Muscle of leg (tissue), 11 donors: ENCODE measurements around the gene KCND2. TPM values are rescaled to one million over a fixed set of nuclear protein-coding genes. Genes with fewer than 3 reads are reported as not detected.
A peak's percentile ranks its signal among the peaks of the same experiment; 100 is the strongest.
"Not testable (repeated sequence)": the region's sequence is repeated elsewhere in the genome, so short reads cannot be mapped to it uniquely, and the experiment has no call there.

Experiments used
- DNase-seq: peaks from one replicate; pipeline ENCODE4 v3.0.0; 2013
- H3K27ac ChIP-seq: one replicate; pipeline ENCODE4 v1.5.1; 2013; ENCODE audit warnings: mild to moderate bottlenecking, low read length, control low read depth
- H3K27me3 ChIP-seq: one replicate; pipeline ENCODE4 v1.6.1; 2013; ENCODE audit warnings: low read length; ENCODE audit not compliant: control insufficient read depth, insufficient read depth
- H3K36me3 ChIP-seq: one replicate; pipeline ENCODE4 v1.6.1; 2013; ENCODE audit warnings: low read length; ENCODE audit not compliant: control insufficient read depth, insufficient read depth
- H3K4me1 ChIP-seq: one replicate; pipeline ENCODE4 v1.6.1; 2013; ENCODE audit warnings: low read length; ENCODE audit not compliant: control insufficient read depth, insufficient read depth
- H3K4me3 ChIP-seq: one replicate; pipeline ENCODE4 v1.5.1; 2013; ENCODE audit warnings: low read length, control low read depth
- H3K9me3 ChIP-seq: replicated peaks from 2 replicates; pipeline ENCODE4 v1.6.1; 2013; ENCODE audit warnings: low read depth, low read length; ENCODE audit not compliant: control insufficient read depth
- WGBS: methylation state at CpG from one replicate; pipeline ENCODE4 v1.1.5; 2013; ENCODE audit warnings: missing lambda C conversion rate; ENCODE audit not compliant: insufficient coverage; 5-methylcytosine and 5-hydroxymethylcytosine counted together
- polyA plus RNA-seq, 8 donors: library from polyadenylated mRNA; unstranded; fragments of 120-200 nt; gene quantifications; one replicate each; pipeline versions ENCODE4 v1.2.1 to v1.2.3, GENCODE V29; 2013; ENCODE audit warnings: inconsistent platforms in 1 of 8, low replicate concordance in 1 of 8; ENCODE audit not compliant: insufficient read length in 8 of 8, insufficient read depth in 1 of 8
- total RNA-seq: library from RNA; stranded (reverse); fragments of 120-200 nt; gene quantifications from one replicate; pipeline ENCODE4 v1.2.4, GENCODE V29; 2013

Gene KCND2
- total and polyA plus RNA-seq, 9 donors = 0.50 to 1.3 (median 0.88) TPM

DNA sequence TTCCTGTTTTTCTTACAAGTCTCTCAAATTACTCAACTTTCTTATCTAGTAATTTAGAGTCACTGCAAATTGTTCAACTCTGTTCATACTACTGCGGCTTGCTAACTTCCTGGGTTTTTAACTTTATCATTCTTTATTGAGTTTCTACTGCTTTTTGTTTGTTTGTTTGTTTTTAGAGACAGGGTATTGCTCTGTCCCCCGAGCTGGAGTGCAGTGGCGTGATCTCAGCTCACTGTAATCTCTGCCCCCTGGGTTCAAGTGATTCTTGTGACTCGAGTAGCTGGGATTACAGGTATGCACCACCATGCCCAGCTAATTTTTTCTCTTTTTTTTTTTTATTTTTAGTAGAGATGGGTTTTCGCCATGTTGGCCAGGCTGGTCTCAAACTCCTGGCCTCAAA is 402.1 kb downstream of the KCND2 start:
- Histone ChIP-seq H3K4me3 (no peak overlapping the region), H3K27me3 (no peaks in the 10 kb centered on the region), H3K4me1 (no peaks in the 10 kb centered on the region), H3K36me3 (no peaks in the 10 kb centered on the region), H3K27ac (no peak overlapping the region), H3K9me3 (no peaks in the 10 kb centered on the region)
- DNase-seq = no peak
- WGBS = 83% methylated on average over 1 of the region's 5 CpGs

DNA sequence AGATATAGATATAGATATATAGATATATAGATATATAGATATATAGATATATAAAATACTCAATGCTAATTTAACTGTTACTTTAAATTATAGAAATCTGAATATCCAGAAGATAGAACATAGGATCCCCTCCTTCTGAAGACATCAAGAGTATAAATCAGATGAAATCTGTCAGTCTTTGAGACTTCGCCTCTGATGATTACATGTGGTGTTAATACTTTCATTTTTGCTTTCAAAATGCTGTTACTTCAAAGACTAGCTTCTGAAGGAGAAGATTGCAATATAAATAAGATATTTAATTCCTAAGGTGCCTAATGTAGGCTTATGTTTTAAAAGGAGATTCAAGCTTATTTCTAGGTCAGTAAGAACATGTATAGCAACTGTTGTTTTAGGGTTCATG is 404.6 kb downstream of the KCND2 start:
- Histone ChIP-seq H3K4me1 (no peaks in the 10 kb centered on the region), H3K27ac (no peak overlapping the region), H3K36me3 (no peaks in the 10 kb centered on the region), H3K27me3 (no peaks in the 10 kb centered on the region), H3K4me3 (no peak overlapping the region), H3K9me3 (no peaks in the 10 kb centered on the region)
- no CpG with 5 or more reads among the region's 1 CpG for WGBS
- no peak for DNase-seq

DNA sequence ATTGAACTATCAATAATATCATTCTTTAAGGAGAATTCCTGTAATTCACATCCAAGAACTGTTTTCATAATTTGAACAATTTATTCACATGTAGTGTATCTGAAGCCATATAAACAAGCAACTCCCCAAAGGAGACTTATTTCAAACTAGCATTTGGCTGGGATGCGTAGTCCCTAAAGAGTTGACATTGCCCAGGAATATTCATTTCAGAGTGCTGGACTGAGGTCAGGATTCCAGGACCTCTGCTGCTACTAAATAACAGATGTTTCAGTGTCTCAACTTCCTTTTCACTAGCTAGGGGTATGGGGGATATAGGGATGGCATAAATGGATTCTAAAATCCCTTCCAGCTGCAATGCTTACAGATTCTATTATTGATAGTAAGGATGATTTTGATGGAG is 408.0 kb downstream of the KCND2 start:
- Histone ChIP-seq H3K4me3 (no peak overlapping the region), H3K27me3 (no peaks in the 10 kb centered on the region), H3K27ac (no peak overlapping the region), H3K36me3 (no peaks in the 10 kb centered on the region), H3K9me3 (no peaks in the 10 kb centered on the region), H3K4me1 (no peaks in the 10 kb centered on the region)
- no CpG with 5 or more reads among the region's 1 CpG for WGBS
- DNase-seq = peak; percentile 82

DNA sequence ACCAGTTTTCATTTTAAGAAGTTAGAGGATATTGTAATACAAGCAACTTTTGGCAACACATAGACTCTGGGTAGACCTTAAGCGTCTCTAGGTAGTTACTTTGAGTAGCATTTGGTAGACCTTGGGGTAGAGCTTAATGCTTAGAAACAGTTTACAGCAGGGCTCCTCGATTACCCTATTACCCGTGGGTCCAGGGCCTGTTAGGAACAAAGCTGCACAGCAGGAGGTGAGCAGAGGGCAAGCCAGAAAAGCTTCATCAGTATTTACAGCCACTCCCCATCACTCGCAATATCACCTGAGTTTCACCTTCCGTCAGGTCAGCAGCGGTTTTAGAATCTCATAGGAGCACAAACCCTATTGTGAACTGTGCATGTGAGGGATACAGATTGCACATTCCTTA is 411.5 kb downstream of the KCND2 start:
- Histone ChIP-seq H3K36me3 (no peaks in the 10 kb centered on the region), H3K27me3 (no peaks in the 10 kb centered on the region), H3K27ac (no peak overlapping the region), H3K4me3 (no peak overlapping the region), H3K9me3 (no peaks in the 10 kb centered on the region), H3K4me1 (no peaks in the 10 kb centered on the region)
- 30% methylated on average over 2 of the region's 6 CpGs for WGBS
- DNase-seq = no peak

DNA sequence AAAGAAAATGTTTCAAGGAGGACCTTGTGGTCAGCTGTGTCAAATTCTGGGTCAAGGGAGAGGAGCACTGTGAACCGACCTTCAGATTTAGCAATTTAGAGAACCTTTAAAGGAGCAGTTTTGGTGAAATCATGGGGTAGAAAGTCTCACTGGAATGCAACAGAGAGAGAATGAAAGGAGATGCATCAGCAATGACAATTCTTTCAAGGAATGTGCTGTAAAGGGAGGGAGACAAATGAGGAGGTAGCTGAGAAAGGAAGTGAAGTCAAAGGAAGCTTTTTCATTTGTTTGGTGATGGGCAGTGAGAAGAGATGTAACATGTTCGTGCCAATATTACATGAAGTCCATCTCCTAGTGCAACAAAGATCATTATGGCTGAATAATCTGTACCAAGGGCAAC is 418.9 kb downstream of the KCND2 start:
- H3K27ac ChIP-seq = no peak overlapping the region
- DNase-seq = no peak
- no peaks in the 10 kb centered on the region for H3K27me3 ChIP-seq
- no peaks in the 10 kb centered on the region for H3K4me1 ChIP-seq
- no peaks in the 10 kb centered on the region for H3K36me3 ChIP-seq
- no peaks in the 10 kb centered on the region for H3K9me3 ChIP-seq
- no peak overlapping the region for H3K4me3 ChIP-seq
- 79% methylated on average over 1 of the region's 2 CpGs for WGBS

DNA sequence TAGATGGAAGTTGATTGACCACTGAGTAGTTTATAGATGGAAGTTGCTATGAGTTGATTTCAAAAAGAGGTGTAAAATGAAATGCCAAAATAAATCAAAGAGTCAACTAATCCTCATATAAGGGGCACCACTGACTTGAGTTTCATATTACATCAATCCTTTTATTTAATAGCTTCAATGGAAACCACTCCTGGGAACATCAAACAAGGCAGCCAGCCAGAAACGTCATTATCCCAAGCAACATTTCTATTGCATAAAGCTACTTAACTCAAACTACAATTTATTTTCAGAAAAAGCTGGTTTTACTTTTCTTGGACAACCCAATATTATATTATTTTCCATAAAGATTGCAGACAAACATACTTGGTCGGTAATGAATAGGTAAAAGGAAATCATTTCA is 422.9 kb downstream of the KCND2 start:
- WGBS = 50% methylated on average over 1 of the region's 2 CpGs
- peak; percentile 35 for DNase-seq
- Histone ChIP-seq H3K4me3 (no peak overlapping the region), H3K27me3 (no peaks in the 10 kb centered on the region), H3K36me3 (no peaks in the 10 kb centered on the region), H3K27ac (no peak overlapping the region), H3K4me1 (no peaks in the 10 kb centered on the region), H3K9me3 (no peaks in the 10 kb centered on the region)

DNA sequence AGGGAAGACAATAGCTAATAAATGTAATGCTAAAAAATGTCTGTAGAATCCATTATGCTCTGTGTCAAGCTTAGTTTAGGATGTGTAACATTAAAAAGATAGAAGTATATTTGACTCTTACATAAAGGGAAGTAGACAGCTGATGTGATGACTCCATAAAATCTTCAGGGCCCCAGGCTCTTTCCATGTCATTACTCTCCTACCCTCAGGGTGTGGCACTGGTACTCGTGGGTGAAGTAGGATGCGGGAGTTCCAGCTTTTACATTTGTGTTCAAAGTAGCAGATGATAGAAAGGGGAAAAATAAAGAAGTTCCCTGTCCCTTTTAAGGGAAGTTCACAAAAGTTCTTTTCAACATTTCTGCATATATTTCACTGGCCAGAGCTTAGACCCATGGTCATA is 427.8 kb downstream of the KCND2 start:
- H3K4me3 ChIP-seq = no peak overlapping the region
- no peak overlapping the region for H3K27ac ChIP-seq
- no peak for DNase-seq

DNA sequence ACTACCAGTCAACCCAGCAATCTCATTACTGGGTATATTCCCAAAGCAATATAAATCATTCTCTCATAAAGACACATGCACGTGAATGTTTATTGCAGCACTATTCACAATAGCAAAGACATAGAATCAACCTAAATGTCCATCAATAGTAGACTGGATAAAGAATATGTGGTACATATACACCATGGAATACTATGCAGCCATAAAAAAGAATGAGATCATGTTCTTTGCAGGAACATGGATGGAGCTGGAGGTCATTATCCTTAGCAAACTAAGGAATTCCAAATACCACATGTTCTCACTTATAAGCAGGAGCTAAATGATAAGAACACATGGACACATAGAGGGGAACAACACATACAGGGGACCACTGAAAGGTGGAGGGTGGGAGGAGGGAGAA is 429.4 kb downstream of the KCND2 start:
- no CpG with 5 or more reads among the region's 1 CpG for WGBS
- H3K4me3 ChIP-seq = not testable (repeated sequence)

More for the DNA sequence above, 427.8 kb downstream of the KCND2 start:
- Histone ChIP-seq H3K9me3 (no peaks in the 10 kb centered on the region), H3K4me1 (no peaks in the 10 kb centered on the region), H3K27me3 (no peaks in the 10 kb centered on the region), H3K36me3 (no peaks in the 10 kb centered on the region)
- no CpG with 5 or more reads among the region's 2 CpGs for WGBS

DNA sequence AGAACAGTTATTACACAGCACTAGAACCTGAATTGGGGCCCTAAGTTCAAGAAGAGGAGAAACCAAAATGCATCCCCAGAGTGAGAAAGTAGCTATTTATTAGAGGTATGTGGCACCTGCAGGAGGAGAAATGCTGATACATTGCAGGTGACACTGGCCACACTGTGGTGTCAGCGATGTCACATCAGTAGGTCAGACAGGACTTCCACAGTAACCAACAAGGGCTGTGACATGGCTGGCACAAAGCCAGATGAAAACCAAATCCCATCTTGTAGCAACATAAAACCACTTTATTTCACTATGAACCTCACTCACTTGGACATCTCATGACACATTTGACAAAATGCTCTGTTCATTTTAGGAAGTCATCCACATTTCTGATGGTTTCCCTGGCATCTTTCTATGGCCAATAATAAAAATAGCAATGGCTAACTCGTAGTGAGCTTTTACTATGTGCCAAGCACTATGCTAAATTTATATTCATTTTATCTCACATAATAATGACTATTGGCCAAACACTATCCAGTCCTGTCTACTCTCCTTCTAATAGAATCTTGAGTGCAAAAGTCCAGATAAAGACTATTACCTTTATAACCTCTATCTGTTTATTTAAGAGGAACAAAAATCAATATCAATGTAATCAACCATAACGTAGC is 430.7 kb downstream of the KCND2 start:
- H3K27me3 ChIP-seq = no peaks in the 10 kb centered on the region
- no peaks in the 10 kb centered on the region for H3K4me1 ChIP-seq
- no peak for DNase-seq
- no peaks in the 10 kb centered on the region for H3K9me3 ChIP-seq
- WGBS = 83% methylated on average over 1 of the region's 3 CpGs
- H3K27ac ChIP-seq = no peak overlapping the region
- H3K4me3 ChIP-seq = no peak overlapping the region
- no peaks in the 10 kb centered on the region for H3K36me3 ChIP-seq

More for the DNA sequence above, 429.4 kb downstream of the KCND2 start:
- not testable (repeated sequence) for H3K27ac ChIP-seq, H3K36me3 ChIP-seq, DNase-seq, H3K9me3 ChIP-seq, H3K27me3 ChIP-seq, H3K4me1 ChIP-seq

DNA sequence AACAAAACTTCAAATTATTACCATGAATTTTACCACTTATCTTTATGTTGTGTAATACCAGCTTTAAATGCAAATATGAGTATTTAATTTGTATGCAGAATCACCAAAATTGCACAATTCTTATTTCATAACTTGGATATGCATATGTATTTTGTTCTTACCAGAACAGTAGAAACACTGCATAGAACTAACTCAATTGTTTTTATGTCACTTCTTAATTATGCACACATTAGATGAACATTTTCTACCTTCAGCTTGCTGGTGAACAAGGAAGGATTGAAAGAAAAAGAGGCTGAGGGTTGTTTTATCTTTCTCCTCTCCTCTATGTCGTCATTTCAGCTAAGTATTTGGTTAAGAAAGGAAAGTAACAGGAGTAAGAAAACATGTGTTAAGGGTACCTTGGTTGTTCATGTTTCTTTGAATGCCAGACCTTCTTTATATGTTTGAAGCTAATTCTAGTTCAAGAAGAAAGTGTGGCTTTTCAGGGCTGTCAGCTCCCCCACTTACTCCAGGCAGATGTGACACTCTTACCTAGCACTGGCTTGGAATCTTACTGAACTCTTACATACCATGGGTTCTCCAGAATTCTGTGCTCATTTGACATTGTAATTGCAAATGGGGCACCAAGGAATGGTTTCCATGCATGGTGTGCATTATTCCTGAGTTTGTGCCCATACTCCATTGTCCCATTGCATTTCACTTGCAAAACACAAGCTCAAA is 436.4 kb downstream of the KCND2 start:
- WGBS = no CpG with 5 or more reads among the region's 1 CpG
- Histone ChIP-seq H3K9me3 (no peaks in the 10 kb centered on the region), H3K4me1 (no peaks in the 10 kb centered on the region), H3K27me3 (no peaks in the 10 kb centered on the region), H3K27ac (no peak overlapping the region), H3K36me3 (no peaks in the 10 kb centered on the region), H3K4me3 (no peak overlapping the region)
- DNase-seq = no peak
